ENCODE data around the gene C18orf54.
A peak's percentile ranks its signal among the peaks of the same experiment; 100 is the strongest.
"Not testable (repeated sequence)": the region's sequence is repeated elsewhere in the genome, so short reads cannot be mapped to it uniquely, and the experiment has no call there.

The C18orf54 gene

DNA sequence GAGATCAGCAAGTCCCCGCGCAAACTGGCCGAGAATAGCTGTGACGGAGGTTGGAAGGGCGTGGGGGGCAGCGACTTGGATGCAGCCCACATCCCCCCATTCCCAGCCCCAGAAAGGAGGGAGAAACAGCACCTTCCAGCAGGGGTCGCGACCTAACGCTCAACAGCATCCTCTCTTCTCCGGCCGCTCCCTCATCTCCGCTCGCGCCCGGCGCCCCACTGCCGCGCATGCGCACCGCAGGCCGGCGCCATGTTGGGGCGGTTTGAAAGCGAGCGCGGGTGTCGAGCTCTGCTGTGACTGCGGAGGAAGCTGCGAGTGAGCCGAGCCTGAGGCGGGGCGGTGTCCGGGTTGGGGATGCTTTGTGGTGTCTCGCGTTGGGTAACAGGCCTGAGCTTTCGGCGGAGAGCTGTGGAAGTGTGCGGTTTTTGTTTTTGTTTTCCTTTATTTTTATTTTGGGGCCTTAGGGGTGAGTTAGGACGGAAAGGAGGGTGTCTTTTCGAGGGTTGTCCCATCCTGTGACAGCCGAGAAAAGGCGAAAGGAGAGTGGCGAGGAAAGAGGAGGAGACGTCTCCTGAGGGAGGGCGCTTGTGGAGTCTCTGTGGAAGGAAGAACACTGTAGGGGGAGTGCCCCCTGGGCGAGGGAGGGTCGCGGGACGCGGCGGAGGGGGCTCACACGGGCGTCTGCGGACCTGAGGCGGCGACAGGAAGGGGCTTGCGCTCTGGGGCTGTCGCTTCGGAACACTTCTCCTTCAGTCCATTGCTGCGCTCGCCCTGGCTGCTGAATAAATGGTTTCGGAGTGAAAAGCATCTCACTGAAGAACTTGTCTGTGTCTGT, at the start of gene C18orf54, which contains the start of gene STARD6:
Gene C18orf54 (plus strand): TSS at position 247 of the 835 bp plus-strand sequence. CDS start 2,667 bp downstream, outside the sequence.
Gene STARD6 (minus strand): TSS at position 199 of the 835 bp plus-strand sequence. CDS start 3,285 bp downstream, outside the sequence.
- DNase-seq (ENCODE audit: low read depth), result peak; percentile 90
- peak within 1 kb of the TSS; percentile 68 for H3K4me3 ChIP-seq (ENCODE audit: low read depth, low read length)
- TF ChIP-seq, protein P1, sequence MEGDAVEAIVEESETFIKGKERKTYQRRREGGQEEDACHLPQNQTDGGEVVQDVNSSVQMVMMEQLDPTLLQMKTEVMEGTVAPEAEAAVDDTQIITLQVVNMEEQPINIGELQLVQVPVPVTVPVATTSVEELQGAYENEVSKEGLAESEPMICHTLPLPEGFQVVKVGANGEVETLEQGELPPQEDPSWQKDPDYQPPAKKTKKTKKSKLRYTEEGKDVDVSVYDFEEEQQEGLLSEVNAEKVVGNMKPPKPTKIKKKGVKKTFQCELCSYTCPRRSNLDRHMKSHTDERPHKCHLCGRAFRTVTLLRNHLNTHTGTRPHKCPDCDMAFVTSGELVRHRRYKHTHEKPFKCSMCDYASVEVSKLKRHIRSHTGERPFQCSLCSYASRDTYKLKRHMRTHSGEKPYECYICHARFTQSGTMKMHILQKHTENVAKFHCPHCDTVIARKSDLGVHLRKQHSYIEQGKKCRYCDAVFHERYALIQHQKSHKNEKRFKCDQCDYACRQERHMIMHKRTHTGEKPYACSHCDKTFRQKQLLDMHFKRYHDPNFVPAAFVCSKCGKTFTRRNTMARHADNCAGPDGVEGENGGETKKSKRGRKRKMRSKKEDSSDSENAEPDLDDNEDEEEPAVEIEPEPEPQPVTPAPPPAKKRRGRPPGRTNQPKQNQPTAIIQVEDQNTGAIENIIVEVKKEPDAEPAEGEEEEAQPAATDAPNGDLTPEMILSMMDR (conservative IDR thresholded peaks at IDR 0.05; ENCODE audit: low read depth, low read length), result no peak

DNA sequence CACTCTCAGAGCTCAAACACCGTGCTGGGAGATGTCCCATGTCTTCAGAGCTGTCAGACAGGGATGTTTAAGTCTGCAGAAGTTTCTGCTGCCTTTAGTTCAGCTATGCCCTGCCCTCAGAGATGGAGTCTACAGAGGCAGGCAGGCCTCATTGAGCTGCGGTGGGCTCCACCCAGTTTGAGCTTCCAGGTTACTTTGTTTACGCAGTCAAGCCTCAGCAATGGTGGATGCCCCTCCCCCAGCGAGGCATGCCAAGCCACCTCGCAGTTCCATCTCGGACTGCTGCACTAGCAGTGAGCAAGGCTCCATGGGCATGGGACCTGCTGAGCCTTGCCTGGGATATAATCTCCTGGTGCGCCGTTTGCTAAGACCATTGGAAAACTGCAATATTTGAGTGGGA, 48.1 kb upstream of the C18orf54 start:
- not testable (repeated sequence) for DNase-seq (ENCODE audit: low read depth); H3K4me3 ChIP-seq (ENCODE audit: low read depth, low read length)

DNA sequence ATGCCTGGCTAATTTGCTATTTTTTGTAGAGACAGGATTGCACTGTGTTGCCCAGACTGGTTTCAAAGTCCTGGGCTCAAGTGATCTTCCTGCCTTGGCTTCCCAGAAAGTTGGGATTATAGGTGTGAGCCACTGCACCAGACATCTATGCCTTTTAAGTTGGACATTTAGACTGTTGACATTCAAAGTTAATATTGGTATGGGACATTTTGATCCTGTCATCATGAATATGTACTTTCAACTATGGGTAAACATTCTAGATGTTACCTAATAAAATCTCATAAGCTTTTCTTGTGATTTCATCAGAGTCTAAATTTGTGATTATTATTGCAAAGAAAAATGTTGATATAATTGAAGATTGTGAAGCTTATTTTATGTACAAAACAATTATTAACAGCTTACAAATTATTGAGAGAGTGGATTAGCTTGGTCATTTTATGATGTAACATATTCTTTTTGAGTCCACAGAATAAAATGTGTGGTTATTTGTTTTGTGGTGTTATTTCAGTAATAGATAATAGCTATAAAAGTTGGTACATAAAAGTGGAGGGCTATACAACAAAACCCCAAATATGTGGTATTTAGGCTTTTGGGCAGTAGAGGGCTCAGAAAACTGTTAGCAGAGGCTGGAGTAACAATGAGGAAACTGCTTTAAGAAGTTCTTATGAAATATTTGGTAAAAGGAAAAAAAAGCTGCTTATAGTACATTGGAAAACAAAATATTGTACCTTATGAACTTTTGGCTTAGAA, 41.5 kb upstream of the C18orf54 start:
- TF ChIP-seq, protein P1 (conservative IDR thresholded peaks at IDR 0.05; ENCODE audit: low read depth, low read length), result no peak
- DNase-seq (ENCODE audit: low read depth), result no peak
- H3K4me3 ChIP-seq (ENCODE audit: low read depth, low read length), result no peak overlapping the region

DNA sequence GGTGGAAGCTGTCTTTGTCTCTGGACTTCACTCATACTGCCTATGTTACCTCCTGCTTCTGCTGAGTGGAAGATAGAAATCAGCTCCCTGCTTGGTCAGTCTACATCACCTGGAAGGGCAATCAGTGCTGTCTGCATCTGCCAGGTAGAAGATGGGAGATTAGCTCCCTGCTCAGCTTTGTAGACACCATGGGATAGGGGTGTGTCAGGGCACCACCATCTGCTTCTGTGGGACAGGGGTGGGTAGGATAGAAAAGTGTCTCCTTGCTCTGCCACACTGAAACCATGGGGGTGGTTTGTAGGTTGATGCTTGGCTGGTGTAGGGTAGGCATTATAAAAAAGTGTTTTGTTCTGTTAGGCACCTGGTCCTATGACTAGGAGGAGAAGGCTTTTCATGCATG, 34.1 kb upstream of the C18orf54 start:
- TF ChIP-seq, protein P1 (conservative IDR thresholded peaks at IDR 0.05; ENCODE audit: low read depth, low read length), result no peak
- DNase-seq (ENCODE audit: low read depth), result no peak
- no peak overlapping the region for H3K4me3 ChIP-seq (ENCODE audit: low read depth, low read length)

DNA sequence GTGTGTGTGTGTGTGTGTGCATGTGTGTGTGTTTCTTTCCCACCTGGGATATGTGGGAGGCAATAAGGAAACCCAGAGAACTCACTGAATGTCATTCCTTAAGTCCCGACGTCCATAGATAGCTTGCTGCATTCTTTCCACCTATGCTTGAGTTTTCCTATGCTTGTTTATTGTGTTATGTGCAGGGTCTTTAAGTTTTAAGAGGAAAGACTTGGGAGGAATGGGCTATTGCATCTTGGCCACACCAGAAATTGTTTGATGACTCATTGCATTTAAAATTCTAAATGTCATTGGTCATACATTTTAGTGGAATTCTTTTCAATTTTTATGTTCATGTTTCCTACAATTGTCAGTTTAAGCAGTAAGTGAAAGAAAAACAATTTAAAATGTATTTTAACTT, 33.7 kb upstream of the C18orf54 start:
- H3K4me3 ChIP-seq (ENCODE audit: low read depth, low read length), result no peak overlapping the region
- TF ChIP-seq, protein P1 (conservative IDR thresholded peaks at IDR 0.05; ENCODE audit: low read depth, low read length), result no peak
- no peak for DNase-seq (ENCODE audit: low read depth)

DNA sequence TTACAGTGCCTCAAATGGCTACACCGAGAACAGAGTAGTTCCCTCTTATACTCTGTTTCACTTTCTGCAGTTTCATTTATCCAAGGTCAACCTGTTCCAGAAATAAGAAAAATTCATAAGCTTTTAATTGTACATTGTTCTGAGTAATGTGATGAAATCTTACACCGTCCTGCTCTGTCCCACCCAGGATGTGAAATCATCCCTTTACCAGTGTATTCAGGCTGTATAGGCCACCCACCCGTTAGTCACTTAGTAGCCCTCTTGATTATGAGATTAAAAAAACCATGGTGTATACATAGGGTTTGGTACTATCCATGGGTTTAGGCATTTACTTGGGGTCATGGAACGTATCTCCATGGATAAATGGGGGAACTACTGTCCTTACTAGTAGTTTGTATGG, 29.9 kb upstream of the C18orf54 start:
- TF ChIP-seq, protein P1 (conservative IDR thresholded peaks at IDR 0.05; ENCODE audit: low read depth, low read length), result no peak
- no peak overlapping the region for H3K4me3 ChIP-seq (ENCODE audit: low read depth, low read length)
- no peak for DNase-seq (ENCODE audit: low read depth)

DNA sequence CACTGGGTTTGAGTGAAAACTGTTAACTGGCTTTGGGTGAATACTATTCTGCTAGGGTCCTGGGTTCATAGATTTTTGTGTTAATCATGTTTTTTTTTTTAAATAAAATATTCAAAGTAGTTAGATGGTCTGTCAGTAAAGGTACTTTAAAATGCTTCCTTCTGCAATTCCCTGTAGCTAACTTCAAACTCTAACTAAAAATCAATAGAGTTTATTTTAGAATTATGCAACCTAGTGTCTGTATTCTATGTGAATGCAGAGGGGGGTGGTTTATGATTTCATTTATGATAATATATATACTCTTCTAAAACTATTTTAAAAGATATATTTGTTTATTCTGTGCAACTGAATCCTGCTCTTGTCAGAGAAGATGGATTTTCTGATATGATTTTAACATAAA, 27.9 kb upstream of the C18orf54 start:
- TF ChIP-seq, protein P1 (conservative IDR thresholded peaks at IDR 0.05; ENCODE audit: low read depth, low read length), result no peak

More for the DNA sequence above, 27.9 kb upstream of the C18orf54 start:
- DNase-seq (ENCODE audit: low read depth), result no peak
- H3K4me3 ChIP-seq (ENCODE audit: low read depth, low read length), result no peak overlapping the region
